CD4-positive, alpha-beta T cell treated with Interleukin-12 subunit alpha and Interleukin-12 subunit beta, for 1 hour (primary cell): ENCODE measurements around the gene PKP2.

ENCODE experiments used
- DNase-seq: peaks from one replicate; pipeline ENCODE4 v3.0.0-alpha.2; 2020

Gene PKP2

DNA sequence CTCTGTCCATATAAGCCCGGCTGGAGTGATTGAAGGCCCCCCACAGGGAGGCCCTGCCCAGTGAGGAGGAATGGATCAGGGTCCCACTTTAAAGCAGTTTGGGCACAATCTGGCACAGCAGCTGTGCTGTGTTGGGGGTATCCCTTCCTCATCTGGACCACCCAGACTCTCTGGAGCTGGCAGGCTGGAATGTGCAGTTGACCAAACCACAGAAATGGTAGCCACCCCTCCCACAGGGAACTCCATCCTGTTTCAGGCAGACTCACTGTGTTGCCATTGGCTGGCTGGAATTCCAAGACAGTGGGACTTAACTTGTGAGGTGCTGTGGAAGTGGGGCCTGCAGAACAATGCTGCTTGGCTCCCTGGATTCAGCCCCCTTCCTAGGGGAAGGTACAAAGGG lies 87.4 kb downstream of the PKP2 start:
- DNase-seq = no peak

- DNase-seq = no peak
Observed at GRCh38 chr12:32804301-32804700, 92.3 kb downstream of the PKP2 start.

GRCh38 chr12:32801269-32801980 lies 95.2 kb downstream of the PKP2 start:
- DNase-seq = no peak

DNA sequence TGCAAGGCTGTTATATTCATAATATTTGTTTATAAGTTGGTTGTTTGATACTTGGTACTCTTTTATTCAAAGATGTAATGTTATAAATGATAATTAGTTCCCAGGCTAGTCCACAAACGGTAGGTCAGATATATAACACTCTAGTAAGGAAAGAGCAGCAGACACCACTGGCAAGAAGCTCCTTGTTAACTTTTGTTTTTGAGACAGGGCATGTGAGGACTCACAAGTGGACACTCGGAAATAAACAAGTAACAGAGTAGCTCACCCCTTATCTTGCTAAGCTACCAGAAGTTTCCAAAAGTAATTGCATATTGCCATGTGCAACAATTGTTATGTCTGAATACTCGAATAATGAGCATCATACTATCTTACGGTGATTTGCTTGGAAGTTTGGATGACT lies 102.3 kb downstream of the PKP2 start:
- no peak for DNase-seq

DNA sequence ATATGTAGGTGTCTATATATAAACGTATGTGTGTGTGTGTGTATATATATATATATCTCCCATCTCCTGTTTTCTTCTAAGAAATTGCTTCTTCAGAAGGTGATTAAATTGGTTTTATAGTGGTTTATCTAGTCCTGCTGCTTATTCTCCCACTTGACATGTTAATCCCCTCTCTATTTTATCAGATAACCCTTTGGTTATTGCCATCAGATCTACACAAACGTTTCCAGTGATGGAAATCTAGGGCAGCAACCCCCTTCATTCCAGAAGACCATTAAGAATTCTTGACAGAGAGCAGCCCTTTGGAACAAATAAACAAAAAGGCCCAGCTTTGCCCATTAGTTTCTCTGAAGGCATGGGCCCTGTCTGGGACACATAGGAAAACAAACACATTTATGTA lies 106.7 kb downstream of the PKP2 start:
- no peak for DNase-seq

GRCh38 chr12:32789446-32789845 lies 107.1 kb downstream of the PKP2 start:
- no peak for DNase-seq

- DNase-seq = no peak
Observed at GRCh38 chr12:32788405-32788804, 108.2 kb downstream of the PKP2 start.

DNA sequence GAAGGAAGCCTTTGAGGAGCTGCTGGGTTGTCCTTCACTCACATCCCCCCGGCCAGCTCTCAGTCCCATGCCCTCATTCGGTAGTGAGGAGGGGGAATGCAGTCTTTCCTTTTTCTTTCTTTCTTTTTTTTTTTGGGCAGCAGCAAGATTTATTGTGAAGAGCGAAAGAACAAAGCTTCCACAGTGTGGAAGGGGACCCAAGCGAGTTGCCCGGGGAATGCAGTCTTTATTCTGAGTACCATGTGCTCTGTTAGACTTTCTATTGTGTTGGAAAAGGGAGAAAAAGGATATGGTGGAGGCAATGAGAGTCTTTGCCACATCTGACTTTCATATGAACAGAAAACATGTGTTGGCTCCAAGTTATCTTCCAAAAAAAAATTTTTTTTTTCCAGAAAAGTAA lies 111.0 kb downstream of the PKP2 start:
- no peak for DNase-seq

- DNase-seq = no peak
Observed at GRCh38 chr12:32783029-32783428, 113.5 kb downstream of the PKP2 start.

DNA sequence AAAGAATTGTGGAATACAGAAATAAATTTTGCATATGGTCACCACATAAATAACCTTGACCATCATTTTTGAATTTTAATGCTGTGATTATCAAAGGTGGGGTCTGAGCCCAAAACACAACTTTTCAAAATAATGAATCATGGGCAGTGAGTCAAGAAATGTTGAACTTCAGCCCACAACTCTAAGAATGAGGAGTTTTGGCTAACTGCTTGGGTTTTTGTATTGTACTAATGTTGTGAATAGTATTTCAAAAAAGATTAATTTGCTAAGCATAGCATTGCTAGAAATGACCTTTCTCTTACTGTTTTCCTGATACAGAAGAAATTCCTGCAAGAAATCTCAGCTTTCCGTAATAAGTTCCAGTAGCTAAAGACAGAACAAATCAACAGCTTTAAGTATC lies 116.5 kb downstream of the PKP2 start:
- DNase-seq = no peak

- DNase-seq = no peak
Observed at GRCh38 chr12:32777691-32778175, 118.8 kb downstream of the PKP2 start.

- no peak for DNase-seq
Observed at GRCh38 chr12:32777159-32777558, 119.4 kb downstream of the PKP2 start.

GRCh38 chr12:32776258-32776657 lies 120.3 kb downstream of the PKP2 start:
- DNase-seq = no peak

- no peak for DNase-seq
Observed at GRCh38 chr12:32773691-32774090, 122.9 kb downstream of the PKP2 start.

DNA sequence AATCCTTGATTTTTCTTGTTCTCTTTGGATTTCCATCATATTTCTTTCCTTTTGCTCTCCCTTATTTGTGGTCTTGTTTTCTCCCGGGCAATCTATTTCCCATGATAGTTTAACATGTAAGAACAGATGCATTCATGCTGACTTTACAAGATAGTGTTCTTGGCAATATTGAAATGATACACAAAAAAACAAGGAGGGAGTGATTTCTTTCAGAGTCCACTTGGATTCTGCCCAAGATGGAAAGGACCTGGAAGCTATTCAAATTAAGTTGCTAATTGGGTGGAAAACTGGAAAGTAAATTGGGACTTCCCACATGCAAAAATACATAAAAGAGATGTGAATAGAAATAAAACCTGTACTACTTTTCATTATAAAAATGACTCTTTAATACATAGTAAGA lies 126.4 kb downstream of the PKP2 start:
- no peak for DNase-seq

DNA sequence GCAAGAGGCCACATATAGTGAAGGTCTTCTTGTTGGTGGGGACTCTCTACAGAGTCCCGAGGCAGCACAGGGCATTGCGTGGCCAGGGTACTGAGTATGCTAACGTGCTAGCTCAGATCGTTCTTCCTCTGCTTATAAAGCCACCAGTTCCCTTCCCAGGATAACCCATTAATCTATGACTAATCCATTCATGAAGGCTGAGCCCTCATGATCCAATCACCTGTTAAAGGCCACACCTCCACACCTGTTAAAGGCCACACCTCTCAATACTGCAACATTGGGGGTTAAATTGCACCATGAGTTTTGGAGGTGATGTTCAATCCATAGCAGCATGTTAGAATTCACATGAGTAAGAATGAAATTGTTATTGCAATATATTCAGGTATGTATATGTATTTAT lies 128.1 kb downstream of the PKP2 start:
- no peak for DNase-seq

GRCh38 chr12:32765906-32766305 lies 130.7 kb downstream of the PKP2 start:
- no peak for DNase-seq

GRCh38 chr12:32761716-32762115 lies 134.9 kb downstream of the PKP2 start:
- DNase-seq = no peak

GRCh38 chr12:32757157-32757556 lies 139.4 kb downstream of the PKP2 start:
- DNase-seq = no peak

GRCh38 chr12:32756476-32757066 lies 140.0 kb downstream of the PKP2 start:
- DNase-seq = no peak

DNA sequence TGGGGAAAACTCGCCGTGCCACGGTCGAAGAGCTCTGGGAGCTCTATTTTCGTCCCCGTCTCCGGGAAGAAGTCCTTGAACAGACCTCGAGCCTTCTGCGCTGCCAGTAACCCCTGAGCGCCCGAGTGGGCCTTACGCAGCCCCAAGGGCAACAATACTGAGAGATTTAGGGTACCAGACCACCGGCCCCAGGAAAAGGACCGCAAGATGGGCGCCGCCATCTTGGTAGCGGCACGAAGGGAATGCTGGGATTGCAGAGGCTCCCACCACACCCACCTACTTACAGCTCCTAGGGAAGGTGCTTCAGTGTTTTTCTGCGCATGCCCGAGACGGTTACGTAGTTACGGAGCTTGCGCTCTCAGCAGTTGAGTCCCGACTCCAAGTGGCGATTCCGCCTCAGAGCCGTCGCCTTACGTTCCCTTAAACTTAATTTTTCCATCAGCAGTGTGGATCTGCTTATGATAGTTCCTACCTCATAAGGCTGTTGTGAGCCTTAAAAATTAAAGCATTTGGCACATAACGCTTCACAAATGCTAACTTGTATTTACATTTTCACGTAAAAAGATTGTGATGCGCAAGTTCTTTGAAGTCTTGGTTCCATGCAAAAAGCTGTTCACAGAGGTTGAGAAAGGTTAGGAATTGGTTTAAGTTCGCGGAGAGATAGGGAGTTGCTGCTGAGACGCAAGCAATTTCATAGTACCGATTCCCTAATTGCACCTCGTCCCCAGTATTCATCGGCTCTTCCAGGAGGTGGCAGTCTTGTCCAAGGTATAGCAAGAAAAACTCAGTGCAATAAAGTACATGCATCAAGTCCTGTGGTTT lies 140.7 kb downstream of the PKP2 start, which contains the start of gene YARS2:
Gene YARS2 (minus strand): TSS at position 244 of the 822 bp plus-strand sequence. CDS start 23 bp downstream, at position 221.
- peak; percentile 92 for DNase-seq

- DNase-seq = peak; percentile 77
Observed at GRCh38 chr12:32755051-32755653, 141.4 kb downstream of the PKP2 start.

- DNase-seq = no peak
Observed at GRCh38 chr12:32754111-32754510, 142.5 kb downstream of the PKP2 start.
